ENCODE measurements around the gene IFNAR1. TPM values are rescaled to one million over a fixed set of nuclear protein-coding genes. Genes with fewer than 3 reads are reported as not detected.

IFNAR1 gene
- total and polyA plus RNA-seq, 2 experiments from 2014 or later = 26.9 to 33.4 TPM

DNA sequence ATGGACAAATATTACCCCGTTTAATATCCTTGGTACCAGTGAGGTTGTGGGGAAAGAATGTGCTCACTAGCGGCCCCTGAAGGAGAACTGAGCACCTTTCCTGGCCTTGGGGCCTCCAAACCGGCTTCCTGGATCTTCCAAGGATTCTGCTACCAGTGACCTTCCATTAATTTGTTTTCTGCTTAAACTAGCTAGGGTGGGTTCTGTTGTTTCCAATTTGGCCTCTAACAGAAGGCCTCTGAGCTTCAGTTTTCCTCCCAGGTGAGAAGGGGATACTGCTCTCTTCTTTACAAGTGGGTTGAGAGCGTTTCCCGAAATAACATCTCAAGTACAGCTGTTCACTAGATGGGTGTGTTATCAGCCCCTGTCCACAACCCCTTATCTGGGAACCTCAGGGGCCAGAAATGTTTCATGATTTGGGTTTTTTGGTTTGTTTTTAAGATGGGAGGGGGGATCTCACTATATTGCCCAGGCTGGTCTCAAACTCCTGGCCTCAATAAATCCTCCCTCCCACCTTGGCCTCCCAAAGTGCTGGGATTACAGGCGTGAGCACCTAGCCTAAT is 61.5 kb downstream of the IFNAR1 start:
- Histone ChIP-seq H3K79me2 (no peaks in the 10 kb centered on the region), H2AFZ (no peak overlapping the region), H3K27me3 (no peaks in the 10 kb centered on the region), H3K36me3 (replicated peaks; ENCODE audit: insufficient read depth, low read depth) (no peaks in the 10 kb centered on the region), H3K27ac (no peak overlapping the region), H4K20me1 (ENCODE audit: insufficient read depth, poor library complexity, severe bottlenecking) (no peaks in the 10 kb centered on the region), H3K9me2 (replicated peaks; ENCODE audit: insufficient read depth) (no peaks in the 10 kb centered on the region), H3K4me3 (no peak overlapping the region), H3K4me1 (ENCODE audit: insufficient read depth) (peaks cover 4% of the 10 kb centered on the region), H3K4me2 (no peak overlapping the region), H3K9me3 (ENCODE audit: low read depth) (no peaks in the 10 kb centered on the region)
- TF ChIP-seq EZH2phosphoT487 (IDR thresholded peaks at IDR 0.05; ENCODE audit: low read depth, severe bottlenecking, unreplicated experiment) = no peak
- TF ChIP-seq, protein P1, sequence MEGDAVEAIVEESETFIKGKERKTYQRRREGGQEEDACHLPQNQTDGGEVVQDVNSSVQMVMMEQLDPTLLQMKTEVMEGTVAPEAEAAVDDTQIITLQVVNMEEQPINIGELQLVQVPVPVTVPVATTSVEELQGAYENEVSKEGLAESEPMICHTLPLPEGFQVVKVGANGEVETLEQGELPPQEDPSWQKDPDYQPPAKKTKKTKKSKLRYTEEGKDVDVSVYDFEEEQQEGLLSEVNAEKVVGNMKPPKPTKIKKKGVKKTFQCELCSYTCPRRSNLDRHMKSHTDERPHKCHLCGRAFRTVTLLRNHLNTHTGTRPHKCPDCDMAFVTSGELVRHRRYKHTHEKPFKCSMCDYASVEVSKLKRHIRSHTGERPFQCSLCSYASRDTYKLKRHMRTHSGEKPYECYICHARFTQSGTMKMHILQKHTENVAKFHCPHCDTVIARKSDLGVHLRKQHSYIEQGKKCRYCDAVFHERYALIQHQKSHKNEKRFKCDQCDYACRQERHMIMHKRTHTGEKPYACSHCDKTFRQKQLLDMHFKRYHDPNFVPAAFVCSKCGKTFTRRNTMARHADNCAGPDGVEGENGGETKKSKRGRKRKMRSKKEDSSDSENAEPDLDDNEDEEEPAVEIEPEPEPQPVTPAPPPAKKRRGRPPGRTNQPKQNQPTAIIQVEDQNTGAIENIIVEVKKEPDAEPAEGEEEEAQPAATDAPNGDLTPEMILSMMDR (IDR thresholded peaks at IDR 0.05; ENCODE audit: poor library complexity) = peak; percentile 4
- TF ChIP-seq EZH2 (IDR thresholded peaks at IDR 0.05; ENCODE audit: borderline replicate concordance) = no peak
- WGBS (ENCODE audit: low lambda C conversion rate, missing lambda C conversion rate) = 71% methylated on average over 6 of the region's 6 CpGs
- no peak for DNase-seq (ENCODE audit: low spot score)

DNA sequence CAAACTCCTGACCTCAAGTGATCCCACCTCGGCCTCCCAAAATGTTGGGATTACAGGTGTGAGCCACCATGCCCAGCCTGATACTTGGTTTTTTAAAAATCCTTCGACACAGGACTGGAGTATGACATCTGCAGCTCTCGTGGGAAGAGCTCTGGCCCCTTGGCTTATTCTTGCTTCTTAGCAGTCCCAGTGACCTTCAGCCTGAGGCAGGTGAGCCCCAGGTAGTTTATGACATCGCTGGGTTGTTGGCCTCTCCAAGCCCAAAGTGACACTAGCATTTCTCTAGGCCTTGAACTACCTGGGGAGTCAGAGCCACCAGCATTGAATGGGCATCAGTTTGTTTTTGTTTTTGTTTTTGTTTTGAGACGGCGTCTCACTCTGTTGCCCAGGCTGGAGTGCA is 62.5 kb downstream of the IFNAR1 start:
- H3K9me2 ChIP-seq (replicated peaks; ENCODE audit: insufficient read depth) = no peaks in the 10 kb centered on the region
- H3K4me2 ChIP-seq = no peak overlapping the region
- no peak overlapping the region for H3K27ac ChIP-seq
- TF ChIP-seq EZH2phosphoT487 (IDR thresholded peaks at IDR 0.05; ENCODE audit: low read depth, severe bottlenecking, unreplicated experiment) (no peak), EZH2 (IDR thresholded peaks at IDR 0.05; ENCODE audit: borderline replicate concordance) (no peak)
- TF ChIP-seq, protein P1 (IDR thresholded peaks at IDR 0.05; ENCODE audit: poor library complexity) = no peak
- H2AFZ ChIP-seq = no peak overlapping the region
- H3K4me3 ChIP-seq = no peak overlapping the region
- no peaks in the 10 kb centered on the region for H3K27me3 ChIP-seq
- no peaks in the 10 kb centered on the region for H3K36me3 ChIP-seq (replicated peaks; ENCODE audit: insufficient read depth, low read depth)
- 94% methylated on average over 6 of the region's 6 CpGs for WGBS (ENCODE audit: low lambda C conversion rate, missing lambda C conversion rate)
- no peaks in the 10 kb centered on the region for H3K79me2 ChIP-seq
- no peaks in the 10 kb centered on the region for H3K9me3 ChIP-seq (ENCODE audit: low read depth)
- DNase-seq (ENCODE audit: low spot score) = no peak
- H4K20me1 ChIP-seq (ENCODE audit: insufficient read depth, poor library complexity, severe bottlenecking) = no peaks in the 10 kb centered on the region
- peaks cover 4% of the 10 kb centered on the region for H3K4me1 ChIP-seq (ENCODE audit: insufficient read depth)

DNA sequence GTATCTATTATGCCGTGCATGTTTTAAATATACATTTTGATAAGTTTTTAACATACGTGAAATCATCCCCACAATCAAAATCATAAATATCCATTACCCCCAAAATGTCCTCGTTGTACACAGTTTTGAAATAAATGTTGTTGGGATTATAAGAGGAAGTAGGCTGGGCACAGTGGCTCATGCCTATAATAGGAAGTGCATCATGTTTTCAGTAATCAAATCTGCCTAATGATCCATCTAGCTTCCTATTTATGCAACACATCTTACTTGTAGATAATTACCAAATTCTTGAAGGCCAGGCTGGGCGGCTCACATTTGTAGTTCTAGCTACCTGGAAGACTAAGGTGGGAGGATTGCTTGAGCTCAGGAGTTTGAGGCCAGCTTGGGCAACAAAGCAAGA is 63.4 kb downstream of the IFNAR1 start:
- Histone ChIP-seq H4K20me1 (ENCODE audit: insufficient read depth, poor library complexity, severe bottlenecking) (no peaks in the 10 kb centered on the region), H2AFZ (no peak overlapping the region), H3K9me2 (replicated peaks; ENCODE audit: insufficient read depth) (no peaks in the 10 kb centered on the region), H3K36me3 (replicated peaks; ENCODE audit: insufficient read depth, low read depth) (no peaks in the 10 kb centered on the region), H3K27me3 (no peaks in the 10 kb centered on the region), H3K4me3 (no peak overlapping the region), H3K9me3 (ENCODE audit: low read depth) (no peaks in the 10 kb centered on the region), H3K4me1 (ENCODE audit: insufficient read depth) (peaks cover 4% of the 10 kb centered on the region), H3K27ac (no peak overlapping the region), H3K79me2 (no peaks in the 10 kb centered on the region), H3K4me2 (no peak overlapping the region)
- 88% methylated on average over 4 of the region's 4 CpGs for WGBS (ENCODE audit: low lambda C conversion rate, missing lambda C conversion rate)
- DNase-seq (ENCODE audit: low spot score) = no peak
- TF ChIP-seq EZH2phosphoT487 (IDR thresholded peaks at IDR 0.05; ENCODE audit: low read depth, severe bottlenecking, unreplicated experiment) (no peak), EZH2 (IDR thresholded peaks at IDR 0.05; ENCODE audit: borderline replicate concordance) (no peak)
- TF ChIP-seq, protein P1 (IDR thresholded peaks at IDR 0.05; ENCODE audit: poor library complexity) = no peak

Measured in hepatocyte (in vitro differentiated cells).